HepG2 (cell line): ENCODE measurements around the gene KLF16. TPM values are rescaled to one million over a fixed set of nuclear protein-coding genes. Genes with fewer than 3 reads are reported as not detected.
A peak's percentile ranks its signal among the peaks of the same experiment; 100 is the strongest.

Experiments
- ATAC-seq: fragments of 200-7000 bp; cut with Tn5 transposase; 3 replicates; pipeline ENCODE4 v1.9.1; 2020; ENCODE audit warnings: mild to moderate bottlenecking, moderate library complexity
- BruUV-seq: library from RNA; stranded (reverse); fragments of 400-500 nt; replicated peaks from 2 replicates; lab custom pipeline; 2021; lab: Mats Ljungman, UMichigan
- CTCF ChIA-PET: fragments of 300-600 bp; formaldehyde crosslinking; extraction: SDS; loops from one replicate; lab custom pipeline; 2021; ENCODE audit warnings: low total read pairs, inconsistent platforms, low intra/inter-chr PET ratio; lab: Yijun Ruan, JAX
- POLR2A ChIA-PET: fragments of 350-600 bp; sonication (Branson Sonifier 250); formaldehyde crosslinking; loops from one replicate; lab custom pipeline; 2020; ENCODE audit warnings: antibody characterized with exemption, inconsistent platforms; lab: Yijun Ruan, JAX
- DNase-seq: peaks from one replicate; pipeline ENCODE4 v3.0.0-alpha.2; 2015; ENCODE audit warnings: low spot score
- FAIRE-seq: peaks from 3 replicates; lab custom pipeline; 2011; peaks lifted over from hg19 to GRCh38; lab: Jason Lieb, UNC
- H2AFZ ChIP-seq: one replicate; pipeline ENCODE4 v1.6.1; 2011; ENCODE audit warnings: low read length, inconsistent platforms
- H3K27ac ChIP-seq: fragments of 300-600 bp; 3 replicates; pipeline ENCODE4 v1.8.0; 2011; ENCODE audit warnings: mixed run types, mild to moderate bottlenecking, mixed read lengths, low read length, inconsistent platforms; ENCODE audit not compliant: insufficient read depth; ENCODE audit errors: extremely low read length
- H3K27me3 ChIP-seq, 2 experiments: fragments of 200-600 bp in 1 of 2; 2 replicates in 1 of 2; 3 replicates in 1 of 2; pipeline versions ENCODE4 v1.6.0 to v1.8.0; 2011; ENCODE audit warnings: low read length in 2 of 2, mild to moderate bottlenecking in 2 of 2, moderate library complexity in 2 of 2, inconsistent platforms in 1 of 2; ENCODE audit not compliant: insufficient read depth in 2 of 2, control insufficient read depth in 1 of 2
- H3K36me3 ChIP-seq, 2 experiments: fragments of 200-600 bp in 1 of 2; replicated peaks in 1 of 2; 2 replicates in 1 of 2; 3 replicates in 1 of 2; pipeline versions ENCODE4 v1.5.1 to v1.8.0; 2011; ENCODE audit warnings: low read length in 2 of 2, inconsistent platforms in 1 of 2; ENCODE audit not compliant: insufficient read depth in 2 of 2, control insufficient read depth in 1 of 2
- H3K4me1 ChIP-seq: 2 replicates; pipeline ENCODE4 v1.5.1; 2012; ENCODE audit warnings: low read length, inconsistent platforms; ENCODE audit not compliant: insufficient read depth
- H3K4me2 ChIP-seq: 2 replicates; pipeline ENCODE4 v1.6.0; 2011; ENCODE audit warnings: low read depth, low read length, inconsistent platforms
- H3K4me3 ChIP-seq, 3 experiments: fragments of 200-600 bp in 1 of 3; sonication (generic), shearing (Covaris generic) in 1 of 3; replicated peaks in 1 of 3; 2 replicates each; pipeline ENCODE4 v1.5.1; 2011 to 2016; ENCODE audit warnings: low read length in 3 of 3, inconsistent platforms in 2 of 3, low read depth in 2 of 3, mild to moderate bottlenecking in 2 of 3, control low read depth in 1 of 3, mixed read lengths in 1 of 3; ENCODE audit not compliant: insufficient read depth in 1 of 3
- H3K79me2 ChIP-seq: one replicate; pipeline ENCODE4 v1.6.1; 2011; ENCODE audit warnings: low read length, inconsistent platforms; ENCODE audit not compliant: insufficient read depth
- H3K9ac ChIP-seq: 2 replicates; pipeline ENCODE4 v1.6.0; 2011; ENCODE audit warnings: mild to moderate bottlenecking, low read depth, low read length, inconsistent platforms; ENCODE audit not compliant: insufficient read depth
- H3K9me3 ChIP-seq: 2 replicates; pipeline ENCODE4 v1.5.1; 2012; ENCODE audit warnings: mild to moderate bottlenecking, low read length
- H4K20me1 ChIP-seq: 2 replicates; pipeline ENCODE4 v1.6.0; 2011; ENCODE audit warnings: inconsistent platforms, mild to moderate bottlenecking, low read length, moderate library complexity; ENCODE audit not compliant: insufficient read depth
- AGO2 ChIP-seq: fragments of 200-400 bp; formaldehyde crosslinking; optimal IDR thresholded peaks from 2 replicates; pipeline ENCODE3; 2017; ENCODE audit warnings: mild to moderate bottlenecking, low read depth, low read length, moderate library complexity
- E2F2 ChIP-seq: sonication (generic); formaldehyde crosslinking; IDR thresholded peaks from 2 replicates; pipeline ENCODE4 v1.4.0; 2020; ENCODE audit warnings: missing genetic modification reagents, borderline replicate concordance
- ETV5 ChIP-seq: IDR thresholded peaks from 2 replicates; pipeline ENCODE4 v1.6.1; 2018; ENCODE audit warnings: missing biosample characterization, missing genetic modification reagents, inconsistent platforms, borderline replicate concordance
- GLMP ChIP-seq: sonication (generic); formaldehyde crosslinking; IDR thresholded peaks from 2 replicates; pipeline ENCODE4 v1.9.0; 2021; ENCODE audit warnings: missing genetic modification reagents, mild to moderate bottlenecking, borderline replicate concordance
- SP5 ChIP-seq: IDR thresholded peaks from 2 replicates; pipeline ENCODE4 v1.6.1; 2016; ENCODE audit warnings: low read depth, borderline replicate concordance
- ZNF598 ChIP-seq: sonication (generic); formaldehyde crosslinking; IDR thresholded peaks from 2 replicates; pipeline ENCODE4 v1.5.1; 2020; ENCODE audit warnings: mild to moderate bottlenecking, missing genetic modification reagents, borderline replicate concordance
- WGBS: methylation state at CpG from one replicate; pipeline ENCODE4 v1.1.6; 2017; ENCODE audit warnings: low lambda C conversion rate; 5-methylcytosine and 5-hydroxymethylcytosine counted together
- in situ Hi-C: cut with HindIII; loops from 2 replicates; pipeline ENCODE4 v1.10.0; 2017; ENCODE audit warnings: low pct_unique_long_range_greater_than_20kb; ENCODE audit not compliant: extremely low pct_ligation_motif_present
- intact Hi-C: fragments of 100-400 bp; cut with micrococcal nuclease; formaldehyde crosslinking; loops from one replicate; pipeline ENCODE4 v1.10.0; 2022; ENCODE audit not compliant: unreplicated experiment
- polyA plus RNA-seq, 8 experiments: library from polyadenylated mRNA; depleted of rRNA in 3 of 8; stranded (reverse) in 7 of 8; unstranded in 1 of 8; fragments of >200 nt; fragmentation: Illumina TruSeq in 4 of 8; extraction: Trizol in 4 of 8; gene quantifications; 2 replicates each; pipeline versions ENCODE4 v1.2.1 to v1.2.3, GENCODE V29; 2011 to 2016; ENCODE audit warnings: low read depth in 4 of 8, missing spikeins in 1 of 8, mixed read lengths in 1 of 8; ENCODE audit not compliant: insufficient read depth in 1 of 8
- total RNA-seq, 5 experiments: library from RNA; depleted of rRNA; stranded (reverse); fragments of >200 nt; fragmentation: Illumina TruSeq; extraction: Trizol; gene quantifications; 2 replicates each; pipeline ENCODE4 v1.2.3, GENCODE V29; 2016; ENCODE audit warnings: low read depth in 1 of 5
- TF ChIP-seq, protein P1 (sequence below): sonication (generic); formaldehyde crosslinking; IDR thresholded peaks from 2 replicates; pipeline ENCODE4 v1.4.0; 2020; ENCODE audit warnings: missing genetic modification reagents

Gene KLF16
- total and polyA plus RNA-seq, 2 of the 13 experiments (the other 11 are each of a cell fraction or from before 2014, with no cell fraction given), result 3.5 to 6.7 TPM

- TF ChIP-seq SP5 (CRISPR knock-in tag) (no peak), GLMP (no peak), ETV5 (CRISPR knock-in tag) (no peak), ZNF598 (CRISPR knock-in tag) (no peak)
- Histone ChIP-seq H3K27ac (peak overlapping the region; percentile 33), H3K36me3 (0 out of 5 replicates have a peak, but pooled peaks cover 2 to 3% of the 10 kb centered on the region in 2 experiments), H2AFZ (no peak overlapping the region), H3K4me1 (peaks cover 47% of the 10 kb centered on the region), H3K9me3 (no peaks in the 10 kb centered on the region), H3K27me3 (no peaks in the 10 kb centered on the region), H3K9ac (no peak overlapping the region), H3K4me2 (no peak overlapping the region), H3K79me2 (peaks cover 44% of the 10 kb centered on the region), H3K4me3 (no peak overlapping the region), H4K20me1 (peaks cover 51% of the 10 kb centered on the region)
- ChIA-PET CTCF (no interaction called here), POLR2A (no interaction called here)
- no peak for ATAC-seq
- BruUV-seq, result no TSS peak
- in situ Hi-C loops, result no loop called here
- no peak for FAIRE-seq
- intact Hi-C loops, result no loop called here
- 88% methylated on average over 4 of the region's 13 CpGs for WGBS
- no peak for DNase-seq
These were observed 7.5 kb downstream of the KLF16 start for GRCh38 chr19:1855828-1856255.

- H3K27ac ChIP-seq, result peak overlapping the region; percentile 13
- intact Hi-C loops, result no loop called here
- BruUV-seq, result no TSS peak
- DNase-seq (no peak), ATAC-seq (no peak), FAIRE-seq (no peak)
- in situ Hi-C loops, result no loop called here
- no peak overlapping the region for H2AFZ ChIP-seq
- ChIA-PET CTCF (no interaction called here), POLR2A (no interaction called here)
- WGBS, result 84% methylated on average over 20 of the region's 33 CpGs
- no peak overlapping the region for H3K4me3 ChIP-seq
- no peaks in the 10 kb centered on the region for H3K9me3 ChIP-seq
- H3K79me2 ChIP-seq, result peaks cover 38% of the 10 kb centered on the region
- H3K27me3 ChIP-seq, result no peaks in the 10 kb centered on the region
- peak; percentile 60 for TF ChIP-seq AGO2
- no peak for TF ChIP-seq E2F2 (CRISPR knock-in tag)
- TF ChIP-seq, protein P1, sequence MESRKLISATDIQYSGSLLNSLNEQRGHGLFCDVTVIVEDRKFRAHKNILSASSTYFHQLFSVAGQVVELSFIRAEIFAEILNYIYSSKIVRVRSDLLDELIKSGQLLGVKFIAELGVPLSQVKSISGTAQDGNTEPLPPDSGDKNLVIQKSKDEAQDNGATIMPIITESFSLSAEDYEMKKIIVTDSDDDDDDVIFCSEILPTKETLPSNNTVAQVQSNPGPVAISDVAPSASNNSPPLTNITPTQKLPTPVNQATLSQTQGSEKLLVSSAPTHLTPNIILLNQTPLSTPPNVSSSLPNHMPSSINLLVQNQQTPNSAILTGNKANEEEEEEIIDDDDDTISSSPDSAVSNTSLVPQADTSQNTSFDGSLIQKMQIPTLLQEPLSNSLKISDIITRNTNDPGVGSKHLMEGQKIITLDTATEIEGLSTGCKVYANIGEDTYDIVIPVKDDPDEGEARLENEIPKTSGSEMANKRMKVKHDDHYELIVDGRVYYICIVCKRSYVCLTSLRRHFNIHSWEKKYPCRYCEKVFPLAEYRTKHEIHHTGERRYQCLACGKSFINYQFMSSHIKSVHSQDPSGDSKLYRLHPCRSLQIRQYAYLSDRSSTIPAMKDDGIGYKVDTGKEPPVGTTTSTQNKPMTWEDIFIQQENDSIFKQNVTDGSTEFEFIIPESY (CRISPR knock-in tag), result peak; percentile 93
- H3K4me1 ChIP-seq, result peaks cover 41% of the 10 kb centered on the region
- H3K9ac ChIP-seq, result no peak overlapping the region
- 0 out of 5 replicates have a peak, but pooled peaks cover 2 to 3% of the 10 kb centered on the region in 2 experiments for H3K36me3 ChIP-seq
- no peak overlapping the region for H3K4me2 ChIP-seq
- peaks cover 45% of the 10 kb centered on the region for H4K20me1 ChIP-seq
These were observed 8.1 kb downstream of the KLF16 start for GRCh38 chr19:1855040-1855827.
